ENCODE data around the gene SLX9. TPM values are rescaled to one million over a fixed set of nuclear protein-coding genes. Genes with fewer than 3 reads are reported as not detected.
A peak's percentile ranks its signal among the peaks of the same experiment; 100 is the strongest.

The SLX9 gene
- polyA plus RNA-seq, 1 of the 3 experiments (the other 2 are of a cell fraction): 42.9 TPM

GRCh38 chr21:44999972-45000636 lies 60.3 kb downstream of the SLX9 start (continued):
- TF ChIP-seq, protein P1, sequence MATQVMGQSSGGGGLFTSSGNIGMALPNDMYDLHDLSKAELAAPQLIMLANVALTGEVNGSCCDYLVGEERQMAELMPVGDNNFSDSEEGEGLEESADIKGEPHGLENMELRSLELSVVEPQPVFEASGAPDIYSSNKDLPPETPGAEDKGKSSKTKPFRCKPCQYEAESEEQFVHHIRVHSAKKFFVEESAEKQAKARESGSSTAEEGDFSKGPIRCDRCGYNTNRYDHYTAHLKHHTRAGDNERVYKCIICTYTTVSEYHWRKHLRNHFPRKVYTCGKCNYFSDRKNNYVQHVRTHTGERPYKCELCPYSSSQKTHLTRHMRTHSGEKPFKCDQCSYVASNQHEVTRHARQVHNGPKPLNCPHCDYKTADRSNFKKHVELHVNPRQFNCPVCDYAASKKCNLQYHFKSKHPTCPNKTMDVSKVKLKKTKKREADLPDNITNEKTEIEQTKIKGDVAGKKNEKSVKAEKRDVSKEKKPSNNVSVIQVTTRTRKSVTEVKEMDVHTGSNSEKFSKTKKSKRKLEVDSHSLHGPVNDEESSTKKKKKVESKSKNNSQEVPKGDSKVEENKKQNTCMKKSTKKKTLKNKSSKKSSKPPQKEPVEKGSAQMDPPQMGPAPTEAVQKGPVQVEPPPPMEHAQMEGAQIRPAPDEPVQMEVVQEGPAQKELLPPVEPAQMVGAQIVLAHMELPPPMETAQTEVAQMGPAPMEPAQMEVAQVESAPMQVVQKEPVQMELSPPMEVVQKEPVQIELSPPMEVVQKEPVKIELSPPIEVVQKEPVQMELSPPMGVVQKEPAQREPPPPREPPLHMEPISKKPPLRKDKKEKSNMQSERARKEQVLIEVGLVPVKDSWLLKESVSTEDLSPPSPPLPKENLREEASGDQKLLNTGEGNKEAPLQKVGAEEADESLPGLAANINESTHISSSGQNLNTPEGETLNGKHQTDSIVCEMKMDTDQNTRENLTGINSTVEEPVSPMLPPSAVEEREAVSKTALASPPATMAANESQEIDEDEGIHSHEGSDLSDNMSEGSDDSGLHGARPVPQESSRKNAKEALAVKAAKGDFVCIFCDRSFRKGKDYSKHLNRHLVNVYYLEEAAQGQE (IDR thresholded peaks at IDR 0.05; ENCODE audit: low read depth, low read length): no peak
- TF ChIP-seq ELF1 (IDR thresholded peaks at IDR 0.05): no peak

- Histone ChIP-seq H2AFZ (ENCODE audit: low read depth) (peak overlapping the region; percentile 66; the same call in 1 of the 2 replicates), H3K9me3 (no peaks in the 10 kb centered on the region), H3K4me3 (ENCODE audit: low read depth in 2 of 2, low read length in 1 of 2) (no peak overlapping the region), H3F3A (replicated peaks; ENCODE audit: insufficient read depth) (no peaks in the 10 kb centered on the region), H3K27ac (ENCODE audit: low read depth in 2 of 2, low read length in 1 of 2) (no peak overlapping the region; a peak in 1 of 4 replicates), H3K79me2 (ENCODE audit: insufficient read depth) (no peaks in the 10 kb centered on the region), H3K9ac (no peak overlapping the region), H3K4me1 (ENCODE audit: control insufficient read depth in 1 of 2, insufficient read depth in 2 of 2, low read depth in 1 of 2, low read length in 1 of 2) (peaks cover 7 to 20% of the 10 kb centered on the region in 2 experiments; a peak in 1 of 4 replicates), H3K9me2 (no peaks in the 10 kb centered on the region), H3K4me2 (peak overlapping the region; percentile 49; the same call in 1 of the 2 replicates), H4K20me1 (ENCODE audit: insufficient read depth) (no peaks in the 10 kb centered on the region), H3K36me3 (replicated peaks in 1 of 2; ENCODE audit: control insufficient read depth in 1 of 2, insufficient read depth in 2 of 2, low read length in 1 of 2) (no peaks in the 10 kb centered on the region), H3K27me3 (ENCODE audit: insufficient read depth) (no peaks in the 10 kb centered on the region)
- CTCF ChIA-PET: no interaction called here
- POLR2A ChIA-PET: interaction anchor here (1.0 kb wide), 1 partner anchor 45 kb away, joined by 3 read pairs; no protein-coding TSS in a partner anchor
- no peak for DNase-seq
- no peak for TF ChIP-seq SIN3A (IDR thresholded peaks at IDR 0.05; ENCODE audit: borderline replicate concordance, low read depth, low read length)
- TF ChIP-seq, protein P1 (IDR thresholded peaks at IDR 0.05; ENCODE audit: low read depth, low read length): no peak
- TF ChIP-seq IRF3 (IDR thresholded peaks at IDR 0.05; ENCODE audit: low read depth, low read length): no peak
- no peak for TF ChIP-seq RCOR1 (IDR thresholded peaks at IDR 0.05; ENCODE audit: low read length)
- TF ChIP-seq USF1 (IDR thresholded peaks at IDR 0.05; ENCODE audit: borderline replicate concordance, low read depth): no peak
- TF ChIP-seq, protein P2, sequence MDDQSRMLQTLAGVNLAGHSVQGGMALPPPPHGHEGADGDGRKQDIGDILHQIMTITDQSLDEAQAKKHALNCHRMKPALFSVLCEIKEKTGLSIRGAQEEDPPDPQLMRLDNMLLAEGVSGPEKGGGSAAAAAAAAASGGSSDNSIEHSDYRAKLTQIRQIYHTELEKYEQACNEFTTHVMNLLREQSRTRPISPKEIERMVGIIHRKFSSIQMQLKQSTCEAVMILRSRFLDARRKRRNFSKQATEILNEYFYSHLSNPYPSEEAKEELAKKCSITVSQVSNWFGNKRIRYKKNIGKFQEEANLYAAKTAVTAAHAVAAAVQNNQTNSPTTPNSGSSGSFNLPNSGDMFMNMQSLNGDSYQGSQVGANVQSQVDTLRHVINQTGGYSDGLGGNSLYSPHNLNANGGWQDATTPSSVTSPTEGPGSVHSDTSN (IDR thresholded peaks at IDR 0.05): no peak
- TF ChIP-seq MXI1 (IDR thresholded peaks at IDR 0.05; ENCODE audit: low read depth, low read length): no peak
- TF ChIP-seq JUND (IDR thresholded peaks at IDR 0.05): no peak
- TF ChIP-seq POLR2AphosphoS5 (IDR thresholded peaks at IDR 0.05; ENCODE audit: low read depth, low read length): no peak
- TF ChIP-seq EP300 (IDR thresholded peaks at IDR 0.05; ENCODE audit: borderline replicate concordance in 1 of 2, low read depth in 1 of 2, low read length in 1 of 2): no peak
- no peak for TF ChIP-seq NRF1 (IDR thresholded peaks at IDR 0.05; ENCODE audit: low read depth, low read length)
- no peak for TF ChIP-seq MEF2A (IDR thresholded peaks at IDR 0.05; ENCODE audit: borderline replicate concordance, low read depth)
- WGBS (ENCODE audit: low lambda C conversion rate): 77% methylated on average over 22 of the region's 27 CpGs
Observed at GRCh38 chr21:45000637-45001133, 60.9 kb downstream of the SLX9 start.

All from SK-N-SH (cell line).